Natural killer cell (primary cell): ENCODE data around the gene GREB1L. TPM values are rescaled to one million over a fixed set of nuclear protein-coding genes. Genes with fewer than 3 reads are reported as not detected.

Source experiments
- ATAC-seq, 3 donors: fragments of 150-1000 bp in 2 of 3; fragments of 200-7000 bp in 1 of 3; cut with Tn5 transposase; 1 replicate in 1 of 3; 2 replicates in 2 of 3; pipeline ENCODE4 v1.10.0; 2021; ENCODE audit warnings: mild to moderate bottlenecking in 2 of 3, moderate library complexity in 2 of 3
- DNase-seq, 2 donors: peaks; one replicate each; pipeline versions ENCODE4 v3.0.0 to v3.0.0-alpha.2; 2013 to 2021; ENCODE audit warnings: mixed read lengths in 1 of 2
- H3K27ac ChIP-seq: one replicate; pipeline ENCODE4 v1.5.1; 2013; ENCODE audit warnings: mild to moderate bottlenecking, low read length
- H3K27me3 ChIP-seq: one replicate; pipeline ENCODE4 v1.6.1; 2013; ENCODE audit warnings: low read length; ENCODE audit not compliant: control insufficient read depth, insufficient read depth
- H3K36me3 ChIP-seq: one replicate; pipeline ENCODE4 v1.6.1; 2013; ENCODE audit warnings: low read length; ENCODE audit not compliant: control insufficient read depth, insufficient read depth
- H3K4me1 ChIP-seq: one replicate; pipeline ENCODE4 v1.6.1; 2013; ENCODE audit warnings: low read length; ENCODE audit not compliant: control insufficient read depth, insufficient read depth
- H3K4me3 ChIP-seq: one replicate; pipeline ENCODE4 v1.5.1; 2013; ENCODE audit warnings: low read length
- H3K9me3 ChIP-seq: one replicate; pipeline ENCODE4 v1.6.1; 2013; ENCODE audit warnings: low read length; ENCODE audit not compliant: control insufficient read depth, insufficient read depth
- H3K27ac Mint-ChIP-seq, 2 donors: one replicate each; pipeline ENCODE4 v1.8.0; 2022; ENCODE audit warnings: mild to moderate bottlenecking in 2 of 2, mixed read lengths in 2 of 2, moderate library complexity in 1 of 2
- H3K27me3 Mint-ChIP-seq, 2 donors: one replicate each; pipeline ENCODE4 v1.8.0; 2022; ENCODE audit warnings: low read depth in 2 of 2, mixed read lengths in 2 of 2
- H3K36me3 Mint-ChIP-seq: one replicate; pipeline ENCODE4 v1.8.0; 2022; ENCODE audit warnings: mixed read lengths
- H3K4me1 Mint-ChIP-seq, 2 donors: one replicate each; pipeline ENCODE4 v1.8.0; 2022; ENCODE audit warnings: mixed read lengths in 2 of 2
- H3K4me3 Mint-ChIP-seq: one replicate; pipeline ENCODE4 v1.8.0; 2022; ENCODE audit warnings: mild to moderate bottlenecking, moderate library complexity, mixed read lengths
- H3K9me3 Mint-ChIP-seq, 2 donors: one replicate each; pipeline ENCODE4 v1.8.0; 2022; ENCODE audit warnings: mixed read lengths in 2 of 2
- WGBS: methylation state at CpG from one replicate; pipeline ENCODE4 v1.1.7; 2013; ENCODE audit warnings: missing lambda C conversion rate; ENCODE audit not compliant: insufficient coverage; 5-methylcytosine and 5-hydroxymethylcytosine counted together
- intact Hi-C: fragments of 100-400 bp; cut with micrococcal nuclease; formaldehyde crosslinking; loops from one replicate; pipeline ENCODE4 v1.14.2; 2022
- total RNA-seq, 4 donors: library from RNA; stranded (reverse); fragments of 120-200 nt in 1 of 4; gene quantifications; one replicate each; pipeline versions ENCODE4 v1.2.3 to v1.2.4, GENCODE V29; 2013 to 2022
- TF ChIP-seq, protein P1 (sequence below): fragments of 200-600 bp; IDR thresholded peaks from one replicate; pipeline ENCODE4 v1.8.0; 2022; ENCODE audit warnings: antibody characterized with exemption

The GREB1L gene
- total RNA-seq, 3 donors from 2014 or later (not counting 1 experiment from before 2014, with no cell fraction given): not detected

- Histone ChIP-seq H3K4me3 (no peak overlapping the region), H3K9me3 (no peaks in the 10 kb centered on the region), H3K27ac (no peak overlapping the region), H3K36me3 (no peaks in the 10 kb centered on the region), H3K4me1 (no peaks in the 10 kb centered on the region), H3K27me3 (no peaks in the 10 kb centered on the region)
- H3K27ac Mint-ChIP-seq: no peak overlapping the region
- 89% methylated on average over 3 of the region's 3 CpGs for WGBS
- TF ChIP-seq, protein P1, sequence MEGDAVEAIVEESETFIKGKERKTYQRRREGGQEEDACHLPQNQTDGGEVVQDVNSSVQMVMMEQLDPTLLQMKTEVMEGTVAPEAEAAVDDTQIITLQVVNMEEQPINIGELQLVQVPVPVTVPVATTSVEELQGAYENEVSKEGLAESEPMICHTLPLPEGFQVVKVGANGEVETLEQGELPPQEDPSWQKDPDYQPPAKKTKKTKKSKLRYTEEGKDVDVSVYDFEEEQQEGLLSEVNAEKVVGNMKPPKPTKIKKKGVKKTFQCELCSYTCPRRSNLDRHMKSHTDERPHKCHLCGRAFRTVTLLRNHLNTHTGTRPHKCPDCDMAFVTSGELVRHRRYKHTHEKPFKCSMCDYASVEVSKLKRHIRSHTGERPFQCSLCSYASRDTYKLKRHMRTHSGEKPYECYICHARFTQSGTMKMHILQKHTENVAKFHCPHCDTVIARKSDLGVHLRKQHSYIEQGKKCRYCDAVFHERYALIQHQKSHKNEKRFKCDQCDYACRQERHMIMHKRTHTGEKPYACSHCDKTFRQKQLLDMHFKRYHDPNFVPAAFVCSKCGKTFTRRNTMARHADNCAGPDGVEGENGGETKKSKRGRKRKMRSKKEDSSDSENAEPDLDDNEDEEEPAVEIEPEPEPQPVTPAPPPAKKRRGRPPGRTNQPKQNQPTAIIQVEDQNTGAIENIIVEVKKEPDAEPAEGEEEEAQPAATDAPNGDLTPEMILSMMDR: no peak
- H3K4me1 Mint-ChIP-seq: no peaks in the 10 kb centered on the region
- H3K4me3 Mint-ChIP-seq: no peak overlapping the region
- H3K36me3 Mint-ChIP-seq: no peaks in the 10 kb centered on the region
- peaks cover 0 to 3% of the 10 kb centered on the region in 2 donors for H3K27me3 Mint-ChIP-seq
- no peak for ATAC-seq
- H3K9me3 Mint-ChIP-seq: no peaks in the 10 kb centered on the region
- no peak for DNase-seq
- intact Hi-C loops: no loop called here
Measured at GRCh38 chr18:21486905-21487437, 244.9 kb downstream of the GREB1L start.

- H3K36me3 Mint-ChIP-seq: no peaks in the 10 kb centered on the region
- H3K27me3 Mint-ChIP-seq: peaks cover 0 to 3% of the 10 kb centered on the region in 2 donors
- no peak overlapping the region for H3K27ac Mint-ChIP-seq
- ATAC-seq: peak in 1 of 3 donors; percentile 53
- Histone ChIP-seq H3K4me3 (no peak overlapping the region), H3K36me3 (no peaks in the 10 kb centered on the region), H3K27me3 (no peaks in the 10 kb centered on the region), H3K27ac (no peak overlapping the region), H3K9me3 (no peaks in the 10 kb centered on the region), H3K4me1 (no peaks in the 10 kb centered on the region)
- TF ChIP-seq, protein P1: peak; percentile 49
- H3K9me3 Mint-ChIP-seq: no peaks in the 10 kb centered on the region
- no peaks in the 10 kb centered on the region for H3K4me1 Mint-ChIP-seq
- peak in 1 of 2 donors; percentile 65 for DNase-seq
- WGBS: 70% methylated on average over 5 of the region's 6 CpGs
- no peak overlapping the region for H3K4me3 Mint-ChIP-seq
- intact Hi-C loops: loop anchor here (1.0 kb wide), 1 partner anchor 467 kb away; no protein-coding TSS in a partner anchor
Measured at GRCh38 chr18:21489119-21489750, 247.2 kb downstream of the GREB1L start.

DNA sequence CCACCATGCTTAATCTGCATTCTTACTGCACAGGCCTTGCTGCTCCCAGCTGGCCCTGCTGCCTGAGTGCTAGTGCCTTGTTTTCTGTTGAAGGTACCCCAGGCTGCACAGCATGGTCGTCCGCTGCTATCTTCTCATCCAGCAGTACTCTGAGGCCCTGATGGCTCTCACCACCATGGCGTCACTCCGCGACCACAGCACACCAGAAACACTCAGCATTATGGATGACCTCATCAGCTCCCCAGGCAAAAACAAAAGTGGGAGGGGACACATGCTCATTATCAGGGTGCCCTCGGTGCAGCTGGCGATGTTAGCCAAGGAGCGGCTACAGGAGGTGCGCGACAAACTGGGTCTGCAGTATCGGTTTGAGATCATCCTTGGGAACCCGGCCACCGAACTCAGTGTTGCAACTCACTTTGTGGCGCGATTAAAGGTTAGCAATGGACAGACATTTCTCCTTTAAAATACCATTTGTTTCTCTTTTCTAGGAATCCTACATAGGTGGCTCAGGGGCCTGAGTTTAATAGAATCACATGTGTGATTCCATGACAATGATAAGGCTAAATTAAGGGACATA, 248.0 kb downstream of the GREB1L start:
- no peak for DNase-seq
- no peak for ATAC-seq
- H3K27ac ChIP-seq: no peak overlapping the region
- no peaks in the 10 kb centered on the region for H3K36me3 ChIP-seq
- TF ChIP-seq, protein P1: no peak
- intact Hi-C loops: loop anchor here (1.0 kb wide), 1 partner anchor 466 kb away; no protein-coding TSS in a partner anchor
- Mint-ChIP-seq H3K9me3 (no peaks in the 10 kb centered on the region), H3K36me3 (no peaks in the 10 kb centered on the region), H3K27ac (no peak overlapping the region), H3K4me3 (no peak overlapping the region), H3K27me3 (peaks cover 0 to 3% of the 10 kb centered on the region in 2 donors), H3K4me1 (no peaks in the 10 kb centered on the region)
- H3K9me3 ChIP-seq: no peaks in the 10 kb centered on the region
- no peaks in the 10 kb centered on the region for H3K27me3 ChIP-seq
- H3K4me1 ChIP-seq: no peaks in the 10 kb centered on the region
- no peak overlapping the region for H3K4me3 ChIP-seq
- WGBS: 95% methylated on average over 15 of the region's 15 CpGs
